RWPE2 (cell line): ENCODE data around the gene ST7L.

Source experiments
- ATAC-seq: fragments of 200-7000 bp; cut with Tn5 transposase; 3 replicates; pipeline ENCODE4 v1.9.1; 2021; ENCODE audit warnings: low read depth
- DNase-seq: peaks from one replicate; pipeline ENCODE4 v3.0.0-alpha.2; 2020; ENCODE audit warnings: low spot score
- H3K27ac ChIP-seq: fragments of 450-650 bp; 2 replicates; pipeline ENCODE4 v1.5.1; 2017; ENCODE audit warnings: mild to moderate bottlenecking; ENCODE audit not compliant: poor library complexity, severe bottlenecking
- H3K27me3 ChIP-seq: fragments of 250-450 bp; sonication (Bioruptor Pico); 2 replicates; pipeline ENCODE4 v1.5.1; 2021; ENCODE audit warnings: mild to moderate bottlenecking, moderate library complexity; ENCODE audit not compliant: insufficient read depth, poor library complexity, severe bottlenecking
- H3K36me3 ChIP-seq: fragments of 250-450 bp; sonication (Bioruptor Pico); 2 replicates; pipeline ENCODE4 v1.5.1; 2020; ENCODE audit warnings: low read depth, mild to moderate bottlenecking, moderate library complexity
- H3K4me1 ChIP-seq: fragments of 250-450 bp; sonication (Bioruptor Pico); 2 replicates; pipeline ENCODE4 v1.5.1; 2021; ENCODE audit warnings: mild to moderate bottlenecking, moderate library complexity; ENCODE audit not compliant: insufficient read depth, poor library complexity, severe bottlenecking
- H3K4me3 ChIP-seq: fragments of 250-450 bp; sonication (Bioruptor Pico); 2 replicates; pipeline ENCODE4 v1.5.1; 2021; ENCODE audit warnings: mild to moderate bottlenecking, moderate library complexity; ENCODE audit not compliant: severe bottlenecking
- H3K9me3 ChIP-seq: fragments of 250-450 bp; sonication (Bioruptor Pico); 2 replicates; pipeline ENCODE4 v1.5.1; 2021; ENCODE audit warnings: mild to moderate bottlenecking, moderate library complexity; ENCODE audit not compliant: severe bottlenecking
- TF ChIP-seq, protein P1 (sequence below): fragments of 450-650 bp; IDR thresholded peaks from one replicate; pipeline ENCODE4 v1.5.1; 2017; ENCODE audit warnings: mild to moderate bottlenecking, moderate library complexity; ENCODE audit not compliant: poor library complexity, severe bottlenecking

The ST7L gene

DNA sequence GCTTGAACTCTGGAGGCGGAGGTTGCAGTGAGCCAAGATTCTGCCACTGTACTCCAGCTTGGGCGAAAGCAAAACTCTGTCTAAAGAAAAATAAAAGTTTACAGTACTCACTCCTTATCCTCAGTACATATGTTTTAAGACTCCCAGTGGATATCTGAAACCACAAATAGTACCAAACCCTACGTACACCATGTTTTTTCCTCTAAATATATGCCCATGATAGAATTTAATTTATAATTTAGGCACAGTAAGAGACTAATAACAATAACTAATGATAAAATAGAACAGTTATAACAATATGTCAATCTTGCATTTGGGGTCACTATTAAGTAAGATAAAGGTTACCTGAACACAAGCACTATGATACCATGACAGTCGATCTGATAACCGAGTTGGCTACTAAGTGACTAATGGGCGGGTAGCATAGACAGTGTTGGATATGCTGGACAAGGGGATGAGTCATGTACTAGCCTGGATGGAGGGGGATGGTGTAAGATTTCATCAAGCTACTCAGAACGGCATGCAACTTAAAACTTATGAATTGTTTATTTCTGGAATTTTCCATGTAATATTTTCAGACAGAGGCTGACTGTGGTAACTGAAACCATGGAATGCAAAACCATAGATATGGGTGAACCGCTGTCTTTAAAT is 43.7 kb downstream of the ST7L start:
- no peaks in the 10 kb centered on the region for H3K9me3 ChIP-seq
- DNase-seq (no peak), ATAC-seq (peak; percentile 95)
- no peak overlapping the region for H3K27ac ChIP-seq
- peaks cover 8% of the 10 kb centered on the region for H3K4me1 ChIP-seq
- TF ChIP-seq, protein P1, sequence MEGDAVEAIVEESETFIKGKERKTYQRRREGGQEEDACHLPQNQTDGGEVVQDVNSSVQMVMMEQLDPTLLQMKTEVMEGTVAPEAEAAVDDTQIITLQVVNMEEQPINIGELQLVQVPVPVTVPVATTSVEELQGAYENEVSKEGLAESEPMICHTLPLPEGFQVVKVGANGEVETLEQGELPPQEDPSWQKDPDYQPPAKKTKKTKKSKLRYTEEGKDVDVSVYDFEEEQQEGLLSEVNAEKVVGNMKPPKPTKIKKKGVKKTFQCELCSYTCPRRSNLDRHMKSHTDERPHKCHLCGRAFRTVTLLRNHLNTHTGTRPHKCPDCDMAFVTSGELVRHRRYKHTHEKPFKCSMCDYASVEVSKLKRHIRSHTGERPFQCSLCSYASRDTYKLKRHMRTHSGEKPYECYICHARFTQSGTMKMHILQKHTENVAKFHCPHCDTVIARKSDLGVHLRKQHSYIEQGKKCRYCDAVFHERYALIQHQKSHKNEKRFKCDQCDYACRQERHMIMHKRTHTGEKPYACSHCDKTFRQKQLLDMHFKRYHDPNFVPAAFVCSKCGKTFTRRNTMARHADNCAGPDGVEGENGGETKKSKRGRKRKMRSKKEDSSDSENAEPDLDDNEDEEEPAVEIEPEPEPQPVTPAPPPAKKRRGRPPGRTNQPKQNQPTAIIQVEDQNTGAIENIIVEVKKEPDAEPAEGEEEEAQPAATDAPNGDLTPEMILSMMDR: no peak
- no peak overlapping the region for H3K4me3 ChIP-seq
- H3K36me3 ChIP-seq: peaks cover 51% of the 10 kb centered on the region
- no peaks in the 10 kb centered on the region for H3K27me3 ChIP-seq

DNA sequence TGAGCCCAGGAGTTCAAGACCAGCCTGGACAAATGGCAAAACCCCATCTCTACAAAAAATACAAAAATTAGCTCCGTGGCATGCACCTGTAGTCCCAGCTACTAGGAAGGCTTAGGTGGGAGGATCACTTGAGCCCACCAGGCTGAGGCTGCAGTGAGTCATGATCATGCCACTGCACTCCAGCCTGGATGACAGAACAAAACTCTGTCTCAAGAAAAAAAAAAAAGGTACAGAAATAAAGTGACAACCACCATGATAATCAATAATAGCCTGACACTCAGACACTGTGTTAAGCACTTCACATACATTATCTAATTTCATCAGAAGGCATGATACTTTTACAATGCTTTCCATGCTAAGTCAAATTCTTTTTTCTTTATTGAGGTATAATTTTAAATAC is 53.1 kb downstream of the ST7L start:
- DNase-seq (no peak), ATAC-seq (no peak)
- Histone ChIP-seq H3K27me3 (no peaks in the 10 kb centered on the region), H3K36me3 (peaks cover 21% of the 10 kb centered on the region), H3K27ac (no peak overlapping the region), H3K4me1 (no peaks in the 10 kb centered on the region), H3K4me3 (no peak overlapping the region), H3K9me3 (no peaks in the 10 kb centered on the region)
- TF ChIP-seq, protein P1: no peak

DNA sequence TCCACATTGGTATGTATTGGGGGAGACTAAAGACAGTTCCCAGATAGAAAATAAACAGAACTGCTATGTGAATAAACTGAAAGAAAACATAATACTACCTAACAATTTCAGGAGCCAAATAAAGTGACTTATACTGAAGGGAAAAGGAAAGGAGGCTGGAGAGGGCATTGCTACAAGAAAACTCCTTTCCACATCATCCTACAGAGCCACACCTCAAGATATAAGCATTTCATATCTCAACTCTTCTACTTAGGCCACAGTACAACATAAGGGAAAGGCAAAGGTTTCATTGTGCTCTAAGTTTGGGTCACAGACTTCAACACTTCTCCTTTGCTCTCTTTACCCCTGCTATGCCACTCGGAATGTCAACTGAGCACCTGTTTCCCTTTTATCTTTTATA is 54.9 kb downstream of the ST7L start:
- Histone ChIP-seq H3K4me3 (no peak overlapping the region), H3K27ac (no peak overlapping the region), H3K4me1 (no peaks in the 10 kb centered on the region), H3K9me3 (no peaks in the 10 kb centered on the region), H3K36me3 (peaks cover 17% of the 10 kb centered on the region), H3K27me3 (no peaks in the 10 kb centered on the region)
- no peak for DNase-seq
- TF ChIP-seq, protein P1: no peak
- ATAC-seq: no peak

DNA sequence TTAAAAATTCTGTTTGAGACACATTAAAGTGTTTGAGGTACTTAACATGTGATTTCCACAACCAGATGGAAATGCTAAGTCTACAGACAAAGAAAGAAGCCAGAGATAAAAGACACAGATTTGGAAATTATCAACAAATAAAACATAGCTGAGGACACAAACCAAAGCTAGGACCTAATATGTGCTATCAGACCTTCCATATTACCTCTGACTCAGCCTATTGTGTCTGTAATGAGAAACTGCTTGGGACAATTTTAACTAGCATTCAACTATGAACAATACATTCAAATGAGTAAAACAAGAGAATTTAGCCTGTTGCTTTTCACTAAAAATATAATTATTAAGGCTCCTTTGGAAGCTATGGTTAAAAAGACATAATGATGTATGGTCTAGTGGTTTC is 55.6 kb downstream of the ST7L start:
- H3K36me3 ChIP-seq: peaks cover 14% of the 10 kb centered on the region
- DNase-seq: no peak
- TF ChIP-seq, protein P1: no peak
- H3K4me3 ChIP-seq: no peak overlapping the region
- H3K27me3 ChIP-seq: no peaks in the 10 kb centered on the region
- H3K27ac ChIP-seq: no peak overlapping the region
- no peak for ATAC-seq
- H3K9me3 ChIP-seq: no peaks in the 10 kb centered on the region
- H3K4me1 ChIP-seq: no peaks in the 10 kb centered on the region

DNA sequence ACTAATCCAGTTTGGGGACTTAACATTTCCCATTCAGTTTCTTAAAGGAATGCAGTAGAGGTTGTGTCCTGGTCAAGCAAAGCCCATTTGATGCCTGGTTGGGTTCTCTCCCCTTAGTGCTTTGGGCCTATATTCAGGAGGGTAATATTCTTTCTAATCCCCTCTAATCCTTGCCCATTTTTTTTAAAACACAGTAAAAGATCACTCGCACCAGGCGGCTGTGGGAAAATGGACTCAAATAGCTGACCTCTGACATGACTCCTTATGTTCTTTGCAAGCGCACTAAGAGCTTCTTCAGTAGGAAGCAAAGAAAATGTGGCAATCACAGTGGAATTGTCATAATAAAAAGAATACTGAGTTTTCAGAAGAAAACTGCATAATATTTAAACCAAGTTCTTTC is 60.3 kb downstream of the ST7L start:
- TF ChIP-seq, protein P1: no peak
- Histone ChIP-seq H3K27ac (no peak overlapping the region), H3K36me3 (peaks cover 21% of the 10 kb centered on the region), H3K27me3 (no peaks in the 10 kb centered on the region), H3K9me3 (no peaks in the 10 kb centered on the region), H3K4me3 (no peak overlapping the region), H3K4me1 (no peaks in the 10 kb centered on the region)
- ATAC-seq (no peak), DNase-seq (no peak)
